SHP77 (cell line): ENCODE data around the gene TUNAR.
"Not testable (repeated sequence)": the region's sequence is repeated elsewhere in the genome, so short reads cannot be mapped to it uniquely, and the experiment has no call there.

Experiments
- DNase-seq, 2 experiments: peaks; one replicate each; lab custom pipeline; 2025; lab: John Stamatoyannopoulos, UW

The TUNAR gene

GRCh38 chr14:95918466-95918865 lies 41.8 kb downstream of the TUNAR start:
- DNase-seq, result no peak

- DNase-seq, result no peak
Observed at GRCh38 chr14:95920769-95921438, 44.3 kb downstream of the TUNAR start.

- no peak for DNase-seq
Observed at GRCh38 chr14:95922080-95922479, 45.4 kb downstream of the TUNAR start.

DNA sequence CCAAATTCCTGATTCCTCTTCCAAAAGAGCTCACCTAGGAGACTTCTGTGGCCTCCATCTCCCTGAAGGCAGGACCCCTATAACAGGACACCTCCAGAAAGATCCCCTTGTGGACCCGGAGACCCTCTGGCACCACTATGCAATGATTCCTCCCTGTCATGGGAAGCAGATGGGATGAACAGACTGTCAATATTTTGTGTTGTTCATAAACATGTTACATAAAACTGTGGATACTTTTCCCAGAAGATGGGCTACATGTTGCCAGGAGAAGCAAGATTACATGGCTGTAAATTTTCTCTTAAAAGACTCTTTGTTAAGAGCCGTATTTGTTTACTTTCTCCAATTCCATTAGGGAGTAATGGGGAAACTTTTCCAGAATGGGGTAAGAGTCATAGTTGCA lies 52.1 kb downstream of the TUNAR start:
- no peak for DNase-seq

DNA sequence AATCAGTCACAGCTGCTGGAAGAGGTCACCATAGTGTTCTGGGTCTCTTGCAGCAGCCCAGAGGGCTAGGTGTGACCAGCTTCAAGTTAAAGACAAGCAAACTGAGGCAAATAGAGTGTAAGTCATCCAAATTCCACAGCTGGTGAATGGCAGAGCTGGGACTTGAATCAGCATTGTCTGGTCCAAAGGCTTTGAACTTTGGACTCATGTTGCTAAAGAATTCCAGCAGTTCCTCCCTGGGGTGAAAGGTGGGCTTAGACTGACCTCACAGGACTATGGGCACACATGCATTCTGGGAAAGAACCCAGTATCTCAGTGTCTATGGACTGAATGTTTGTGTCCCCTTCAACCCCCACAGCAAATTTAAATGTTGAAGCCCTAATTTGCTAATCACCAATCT lies 54.8 kb downstream of the TUNAR start:
- DNase-seq, result no peak

DNA sequence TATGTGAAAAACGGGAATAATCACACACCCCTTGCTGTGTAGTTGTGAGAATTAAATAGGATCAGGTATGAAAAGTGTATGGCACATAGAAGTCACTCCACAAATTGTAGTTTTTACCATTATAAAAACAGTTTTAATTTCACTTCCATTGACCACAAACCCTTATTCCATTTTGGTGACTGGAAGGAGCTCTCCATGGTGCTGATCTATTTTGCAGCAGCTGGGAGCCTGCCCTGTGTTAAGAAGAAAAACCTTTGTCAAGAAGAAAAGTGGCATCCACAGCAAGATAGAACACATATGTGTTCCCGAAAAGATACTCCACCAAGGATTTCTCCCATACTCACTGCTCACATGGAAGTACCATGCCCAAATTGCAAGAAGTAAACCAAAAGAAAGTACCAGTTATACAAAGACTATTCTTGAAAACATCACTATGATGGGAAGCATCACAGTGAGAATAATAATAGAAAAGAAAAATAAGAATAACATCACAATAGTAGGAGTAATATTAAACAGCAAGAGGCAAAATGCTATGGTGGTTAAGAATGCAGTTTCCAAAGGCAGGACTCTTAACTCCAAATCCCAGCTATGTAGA lies 58.7 kb downstream of the TUNAR start:
- no peak for DNase-seq

DNA sequence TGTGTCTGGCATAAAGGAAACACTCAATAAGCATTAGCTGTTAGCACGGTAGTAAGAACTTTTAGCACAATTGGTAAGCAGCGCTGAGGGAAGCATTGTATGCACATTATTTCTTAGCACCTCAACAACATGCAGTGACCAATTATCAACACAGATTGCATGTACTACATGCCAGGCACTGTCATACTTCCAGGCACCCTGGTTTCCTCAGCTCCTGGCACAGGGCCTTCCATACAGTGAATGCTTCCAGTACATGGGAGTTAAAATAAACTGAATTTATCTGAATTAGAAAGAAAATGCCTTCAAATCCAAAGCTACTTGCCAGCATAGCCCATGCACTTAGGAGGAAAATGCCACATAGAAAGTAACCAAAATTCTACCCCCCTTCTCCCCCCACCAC lies 59.4 kb downstream of the TUNAR start:
- DNase-seq, result no peak

DNA sequence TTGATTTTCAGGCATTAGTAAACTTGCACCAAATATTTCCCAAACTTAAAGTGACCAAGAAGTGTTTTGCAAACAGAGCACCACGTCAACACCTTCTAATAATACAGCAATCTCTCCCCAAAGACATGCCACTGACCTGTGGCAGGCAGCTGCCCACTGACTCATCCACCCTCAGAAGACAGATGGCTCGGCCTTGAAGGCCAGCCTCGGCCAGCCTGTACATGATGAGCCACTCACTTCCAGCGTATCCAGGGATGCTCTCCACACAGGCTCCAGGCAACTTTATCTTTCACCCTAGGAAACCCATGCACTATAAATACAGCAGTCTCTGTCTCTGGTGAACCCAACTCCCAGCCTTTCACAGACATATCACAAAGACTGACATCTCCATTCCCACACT lies 62.7 kb downstream of the TUNAR start:
- no peak for DNase-seq

GRCh38 chr14:95941897-95942296 lies 65.3 kb downstream of the TUNAR start:
- DNase-seq, result no peak

GRCh38 chr14:95943699-95944098 lies 67.1 kb downstream of the TUNAR start:
- DNase-seq, result no peak

GRCh38 chr14:95944462-95944861 lies 67.8 kb downstream of the TUNAR start:
- no peak for DNase-seq

GRCh38 chr14:95946867-95947266 lies 70.2 kb downstream of the TUNAR start:
- DNase-seq, result no peak

DNA sequence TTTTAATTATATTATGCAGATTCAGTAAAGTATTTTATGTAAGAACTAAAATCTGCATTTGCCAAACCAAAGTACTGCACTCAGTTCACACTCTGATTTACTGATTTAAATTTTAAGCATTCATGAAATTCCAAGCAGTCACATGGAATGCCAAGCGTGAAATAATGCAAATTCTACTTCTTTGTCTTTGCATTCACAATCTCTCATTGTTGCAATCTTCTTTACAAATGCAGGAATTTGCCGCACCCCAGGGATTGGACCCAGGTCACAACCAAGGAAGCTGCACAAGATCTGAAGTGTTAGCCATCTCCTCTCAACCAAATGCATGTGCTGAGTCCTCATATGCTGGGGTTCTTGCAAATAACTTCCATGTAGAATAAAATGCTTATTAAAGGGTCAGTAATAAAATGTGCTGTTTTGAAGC lies 71.9 kb downstream of the TUNAR start:
- DNase-seq, result no peak

GRCh38 chr14:95951359-95951758 lies 74.7 kb downstream of the TUNAR start:
- no peak for DNase-seq

- DNase-seq, result no peak
Observed at GRCh38 chr14:95953111-95953724, 76.6 kb downstream of the TUNAR start.

GRCh38 chr14:95956601-95957460 lies 80.2 kb downstream of the TUNAR start:
- no peak for DNase-seq

DNA sequence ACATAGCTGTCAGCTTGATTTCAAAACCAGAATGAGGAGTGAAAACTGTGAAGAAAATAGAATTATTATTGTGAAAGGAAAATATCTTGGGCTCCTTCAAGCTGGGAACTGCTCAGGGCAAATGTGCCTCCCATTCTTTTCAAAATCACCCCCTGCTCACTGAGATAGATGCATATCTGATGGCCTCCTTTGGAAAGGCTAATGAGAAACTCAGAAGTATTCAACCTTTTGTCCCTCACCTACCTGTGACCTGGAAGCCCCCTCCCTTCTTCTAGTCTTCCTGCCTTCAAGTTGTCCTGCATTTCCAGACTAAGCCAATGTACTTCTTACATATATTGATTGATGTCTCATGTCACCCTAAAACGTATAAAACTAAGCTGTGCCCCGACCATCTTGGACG lies 81.5 kb downstream of the TUNAR start:
- no peak for DNase-seq

- DNase-seq, result no peak
Observed at GRCh38 chr14:95959317-95959716, 82.7 kb downstream of the TUNAR start.

DNA sequence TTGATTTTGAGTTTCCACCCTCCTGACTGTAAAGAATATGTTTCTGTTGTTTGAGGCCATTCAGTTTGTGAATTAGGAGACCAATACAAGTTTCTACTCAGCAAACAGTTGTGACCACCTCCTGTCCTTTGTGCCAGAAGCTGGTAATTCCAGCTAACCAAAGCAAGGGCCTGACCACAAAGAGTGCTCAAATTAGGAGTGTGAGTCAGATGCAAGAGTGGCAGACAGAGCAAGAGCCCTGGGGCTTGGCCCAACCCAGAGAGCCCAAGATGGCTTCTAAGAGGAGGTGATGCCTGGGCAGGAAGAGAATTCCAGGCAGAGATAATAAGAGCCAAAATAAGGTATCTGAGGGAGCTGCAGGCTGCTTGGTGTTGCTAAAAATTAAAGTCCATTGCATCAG lies 84.8 kb downstream of the TUNAR start:
- DNase-seq, result no peak

DNA sequence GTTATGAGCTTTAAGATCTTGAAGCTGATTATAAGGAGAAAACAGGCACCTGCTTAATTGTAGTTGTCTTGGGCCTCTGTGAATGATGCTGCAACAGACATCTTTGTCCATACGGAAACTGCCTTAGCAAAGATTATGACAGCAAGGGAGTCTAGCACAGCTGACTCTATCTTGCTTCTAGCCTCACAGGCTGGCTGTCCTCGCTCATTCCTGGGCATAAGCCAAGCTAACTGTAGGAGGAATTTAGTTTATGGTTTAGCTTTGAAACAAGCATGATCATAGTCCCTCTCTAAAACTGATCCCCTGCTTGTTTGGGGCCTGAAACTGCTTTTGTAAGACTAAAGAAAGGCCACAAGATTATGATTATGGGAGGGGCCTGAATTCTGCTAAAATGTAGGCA lies 88.3 kb downstream of the TUNAR start:
- no peak for DNase-seq

GRCh38 chr14:95968048-95968447 lies 91.4 kb downstream of the TUNAR start:
- DNase-seq, result not testable (repeated sequence)
